Aorta (tissue), 5 donors: ENCODE data around the gene MED29. TPM values are rescaled to one million over a fixed set of nuclear protein-coding genes. Genes with fewer than 3 reads are reported as not detected.

Source experiments
- ATAC-seq: fragments of 200-7000 bp; cut with Tn5 transposase; one replicate; pipeline ENCODE4 v1.9.1; 2022; ENCODE audit warnings: moderate library complexity; ENCODE audit not compliant: low FRiP score
- DNase-seq, 2 donors: peaks; one replicate each; pipeline ENCODE4 v3.0.0-alpha.2; 2020
- H3K27ac ChIP-seq, 2 donors: one replicate each; pipeline ENCODE4 v1.5.1; 2013; ENCODE audit warnings: low read length in 2 of 2, mild to moderate bottlenecking in 2 of 2, moderate library complexity in 2 of 2, control low read depth in 1 of 2, inconsistent platforms in 1 of 2, low read depth in 1 of 2
- H3K27me3 ChIP-seq, 2 donors: one replicate each; pipeline ENCODE4 v1.6.1; 2013; ENCODE audit warnings: control low read depth in 1 of 2, low read length in 1 of 2, mild to moderate bottlenecking in 1 of 2, moderate library complexity in 1 of 2; ENCODE audit not compliant: insufficient read depth in 2 of 2, control insufficient read depth in 1 of 2
- H3K36me3 ChIP-seq, 2 donors: one replicate each; pipeline ENCODE4 v1.6.1; 2013; ENCODE audit warnings: control low read depth in 1 of 2, low read length in 1 of 2, mild to moderate bottlenecking in 1 of 2; ENCODE audit not compliant: insufficient read depth in 2 of 2, control insufficient read depth in 1 of 2
- H3K4me1 ChIP-seq, 2 donors: one replicate each; pipeline ENCODE4 v1.6.1; 2013; ENCODE audit warnings: low read length in 2 of 2, control low read depth in 1 of 2, mild to moderate bottlenecking in 1 of 2, moderate library complexity in 1 of 2; ENCODE audit not compliant: insufficient read depth in 2 of 2, control insufficient read depth in 1 of 2
- H3K4me3 ChIP-seq, 2 donors: one replicate each; pipeline ENCODE4 v1.5.1; 2013; ENCODE audit warnings: low read length in 2 of 2, control low read depth in 1 of 2, mild to moderate bottlenecking in 1 of 2
- H3K9me3 ChIP-seq: one replicate; pipeline ENCODE4 v1.6.1; 2013; ENCODE audit warnings: mild to moderate bottlenecking, low read length; ENCODE audit not compliant: control insufficient read depth
- WGBS, 2 donors: extraction: QIAGEN DNeasy Blood & Tissue Kit; methylation state at CpG; one replicate each; pipeline ENCODE4 v1.1.7; 2013; 5-methylcytosine and 5-hydroxymethylcytosine counted together
- intact Hi-C, 2 donors: fragments of 100-400 bp; cut with DNase I; formaldehyde crosslinking; loops; one replicate each; pipeline versions ENCODE4 v1.14.2 to v1.15.0; 2022
- polyA plus RNA-seq, 2 donors: library from polyadenylated mRNA; stranded (reverse); fragments of 200-250 nt; gene quantifications; one replicate each; pipeline ENCODE4 v1.2.3, GENCODE V29; 2013
- total RNA-seq, 2 donors: library from RNA; stranded (reverse); fragmentation: NEBNext Ultra II Directional; extraction: Animal tissue kit (Norgen Biotek cat#: 25700); gene quantifications; one replicate each; pipeline ENCODE4 v1.2.1, GENCODE V29; 2021
- donor health status: healthy with polysubstance abuse.
- donor health status: Bipolar disorder and iron deficiency.
- donor health status: DM: no; HTN: no; CAD: no.
- donor health status: DM: no; HTN: no; CAD: no.
- donor health status: DM: yes; HTN: yes; CAD: no.

The MED29 gene
- total and polyA plus RNA-seq, 4 donors = 26.0 to 35.1 (median 29.3) TPM

DNA sequence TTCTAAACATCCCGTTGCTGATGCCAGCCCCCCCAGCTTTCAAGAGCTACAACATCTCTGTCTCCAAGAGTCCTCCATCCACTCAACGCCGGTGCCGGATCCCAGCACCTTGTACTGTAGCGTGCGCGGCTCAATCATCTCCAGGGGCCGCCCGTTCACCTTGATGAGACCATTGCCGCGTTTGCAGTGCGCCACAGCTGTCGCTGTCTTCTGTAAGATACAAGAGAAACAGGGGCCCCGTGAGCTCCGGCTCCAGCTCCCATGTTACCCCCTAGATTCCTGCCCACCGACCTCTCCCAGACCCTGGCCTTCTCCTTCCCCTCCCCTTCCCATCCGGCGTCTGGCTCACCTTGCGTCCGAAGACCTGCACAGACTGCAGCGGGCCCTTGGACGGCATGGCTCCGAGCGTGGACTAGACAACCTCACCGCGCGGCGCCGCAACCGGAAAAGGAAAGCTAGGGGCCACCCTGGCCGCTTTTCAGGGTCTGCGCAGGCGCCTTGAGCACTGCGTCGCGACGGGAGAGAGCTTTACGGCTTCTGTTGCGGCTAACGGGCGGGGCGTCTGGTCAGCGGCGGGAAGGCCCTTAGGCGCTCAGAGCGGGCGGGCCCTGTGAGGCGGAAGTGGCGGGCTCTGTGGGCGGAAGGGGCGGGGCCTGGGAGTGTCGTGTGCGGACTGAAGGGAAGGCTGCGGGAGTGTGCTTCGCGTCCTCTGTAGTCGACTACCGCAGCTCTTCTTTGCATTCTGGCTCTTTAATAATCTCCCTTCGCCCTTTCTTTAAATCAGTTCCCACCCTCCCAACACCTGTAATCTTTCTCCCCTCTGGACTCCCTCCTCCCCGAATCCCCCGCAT lies 44.5 kb downstream of the MED29 start, which contains the start of gene RPS16:
Gene RPS16 (minus strand): TSS at position 451 of the 851 bp plus-strand sequence. CDS start 54 bp downstream, at position 397.
- peaks cover 2 to 6% of the 10 kb centered on the region in 2 donors for H3K36me3 ChIP-seq
- peak within 1 kb of the TSS in 1 of 2 donors; percentile 49 for H3K27ac ChIP-seq
- H3K4me1 ChIP-seq = peaks cover 0 to 2% of the 10 kb centered on the region in 2 donors
- intact Hi-C loops = loop anchor here (1.0 to 5.0 kb wide), 3 partner anchors 23 to 97 kb away; partner anchors contain the start of genes EID2B (in 1 of the 2), MED29 (in 1 of the 2), PAF1 (in 1 of the 2) and PLEKHG2 (in 1 of the 2)
- no peaks in the 10 kb centered on the region for H3K27me3 ChIP-seq
- H3K4me3 ChIP-seq = peak within 1 kb of the TSS; percentile 31 to 61
- WGBS, 2 donors = 0% methylated on average over 60 to 61 of the region's 61 CpGs
- no peaks in the 10 kb centered on the region for H3K9me3 ChIP-seq
- DNase-seq = peak; percentile 99 to 100
- ATAC-seq = peak; percentile 99

DNA sequence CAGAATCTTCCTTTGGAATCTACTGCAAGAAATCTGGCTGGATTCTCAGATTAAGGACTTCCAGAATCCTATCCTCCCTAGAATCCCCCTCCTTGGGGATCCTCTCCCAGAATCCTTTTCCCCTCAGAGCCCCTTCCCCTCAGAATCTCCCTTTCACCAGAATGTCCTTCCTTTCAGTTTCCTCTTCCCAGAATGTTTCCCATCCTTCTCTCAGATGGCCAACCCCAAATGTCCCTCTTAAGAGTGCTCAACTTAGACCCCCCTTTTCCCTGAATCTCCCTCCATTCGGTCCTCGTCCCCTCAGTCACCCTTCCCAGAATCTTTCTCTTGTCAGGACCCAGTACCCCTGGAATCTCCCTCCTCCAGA lies 45.2 kb downstream of the MED29 start:
- Histone ChIP-seq H3K36me3 (peaks cover 2 to 6% of the 10 kb centered on the region in 2 donors), H3K27ac (no peak overlapping the region), H3K27me3 (no peaks in the 10 kb centered on the region), H3K4me1 (peaks cover 0 to 2% of the 10 kb centered on the region in 2 donors), H3K9me3 (no peaks in the 10 kb centered on the region), H3K4me3 (peak overlapping the region in 1 of 2 donors; percentile 27)
- ATAC-seq (no peak), DNase-seq (no peak)
- 0 to 1% methylated on average over 2 of the region's 2 CpGs for WGBS, 2 donors
- intact Hi-C loops = loop anchor here (1.0 to 5.0 kb wide), 3 partner anchors 24 to 96 kb away; partner anchors contain the start of genes EID2B (in 1 of the 2), MED29 (in 1 of the 2), PAF1 (in 1 of the 2) and PLEKHG2 (in 1 of the 2)

DNA sequence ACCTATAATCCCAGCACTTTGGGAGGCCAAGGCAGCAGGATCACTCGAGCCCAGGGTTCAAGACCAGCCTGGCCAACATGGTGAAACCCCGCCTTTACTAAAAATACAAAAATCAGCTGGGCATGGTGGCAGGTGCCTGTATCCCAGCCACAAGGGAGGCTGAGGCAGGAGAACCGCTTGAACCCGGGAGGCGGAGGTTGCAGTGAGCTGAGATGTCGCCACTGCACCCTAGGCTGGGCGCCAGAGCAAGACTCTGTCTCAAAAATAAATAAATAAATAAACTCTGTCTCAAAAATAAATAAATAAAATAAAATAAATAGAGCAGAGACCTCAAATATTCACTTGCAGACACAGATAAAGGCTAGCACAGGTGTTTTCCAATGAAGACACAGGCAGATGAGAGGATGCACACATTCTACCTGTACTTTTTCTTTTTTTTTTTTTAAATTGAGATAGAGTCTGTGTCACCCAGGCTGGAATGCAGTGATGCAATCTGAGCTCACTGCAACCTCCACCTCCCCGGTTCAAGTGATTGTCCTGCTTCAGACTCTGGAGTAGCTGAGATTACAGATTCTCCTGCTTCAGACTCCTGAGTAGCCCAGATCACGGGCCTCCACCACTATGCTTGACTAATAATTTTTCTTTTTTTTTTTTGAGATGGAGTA lies 47.2 kb downstream of the MED29 start:
- no peak for ATAC-seq
- intact Hi-C loops = loop anchor here in 1 of 2 donors (5.0 kb wide), 2 partner anchors 46 to 94 kb away; partner anchors contain the start of genes EID2B, MED29 and PAF1

DNA sequence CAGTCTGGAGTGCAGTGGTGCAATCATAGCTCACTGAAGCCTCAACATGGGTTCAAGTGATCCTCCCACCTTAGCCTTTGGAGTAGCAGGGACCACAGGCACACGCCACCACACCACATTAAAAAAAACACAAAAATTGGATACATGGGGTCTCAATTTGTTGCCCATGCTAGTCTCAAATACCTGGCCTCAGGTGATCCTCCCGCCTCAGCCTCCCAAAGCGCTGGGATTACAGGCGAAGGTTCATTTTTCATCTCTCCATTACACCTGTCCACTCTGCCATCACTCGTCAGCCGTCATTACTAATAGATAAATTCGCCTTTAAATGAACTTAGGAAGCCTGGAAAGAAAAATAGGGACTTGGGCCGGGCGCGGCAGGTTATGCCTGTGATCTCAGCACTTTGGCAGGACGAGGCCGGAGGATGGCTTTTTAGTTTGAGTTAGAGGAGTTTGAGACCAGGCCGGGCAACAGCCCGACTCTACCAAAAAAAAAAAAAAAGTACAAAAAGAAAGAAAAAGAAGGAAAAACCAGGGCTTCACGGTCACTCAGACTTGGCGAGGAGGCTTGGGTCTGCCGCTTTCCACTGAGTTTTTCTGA lies 53.5 kb downstream of the MED29 start:
- intact Hi-C loops = loop anchor here in 1 of 2 donors (2.0 to 10.0 kb wide), 2 partner anchors 32 to 90 kb away; partner anchors contain the start of genes EID2B and PLEKHG2
- peak overlapping the region; percentile 58 to 82 for H3K27ac ChIP-seq
- no peaks in the 10 kb centered on the region for H3K9me3 ChIP-seq
- H3K4me3 ChIP-seq = peak overlapping the region; percentile 79 to 94
- DNase-seq (no peak), ATAC-seq (no peak)
- no peaks in the 10 kb centered on the region for H3K27me3 ChIP-seq
- H3K4me1 ChIP-seq = peaks cover 0 to 2% of the 10 kb centered on the region in 2 donors
- WGBS, 2 donors = 3 to 5% methylated on average over 17 of the region's 17 CpGs
- no peaks in the 10 kb centered on the region for H3K36me3 ChIP-seq

More for the DNA sequence above, 47.2 kb downstream of the MED29 start:
- Histone ChIP-seq H3K27ac (no peak overlapping the region), H3K36me3 (peaks cover 0 to 5% of the 10 kb centered on the region in 2 donors), H3K9me3 (no peaks in the 10 kb centered on the region), H3K27me3 (no peaks in the 10 kb centered on the region), H3K4me1 (peaks cover 0 to 2% of the 10 kb centered on the region in 2 donors), H3K4me3 (no peak overlapping the region)
- DNase-seq = no peak
- WGBS, 2 donors = 78 to 81% methylated on average over 9 of the region's 9 CpGs

DNA sequence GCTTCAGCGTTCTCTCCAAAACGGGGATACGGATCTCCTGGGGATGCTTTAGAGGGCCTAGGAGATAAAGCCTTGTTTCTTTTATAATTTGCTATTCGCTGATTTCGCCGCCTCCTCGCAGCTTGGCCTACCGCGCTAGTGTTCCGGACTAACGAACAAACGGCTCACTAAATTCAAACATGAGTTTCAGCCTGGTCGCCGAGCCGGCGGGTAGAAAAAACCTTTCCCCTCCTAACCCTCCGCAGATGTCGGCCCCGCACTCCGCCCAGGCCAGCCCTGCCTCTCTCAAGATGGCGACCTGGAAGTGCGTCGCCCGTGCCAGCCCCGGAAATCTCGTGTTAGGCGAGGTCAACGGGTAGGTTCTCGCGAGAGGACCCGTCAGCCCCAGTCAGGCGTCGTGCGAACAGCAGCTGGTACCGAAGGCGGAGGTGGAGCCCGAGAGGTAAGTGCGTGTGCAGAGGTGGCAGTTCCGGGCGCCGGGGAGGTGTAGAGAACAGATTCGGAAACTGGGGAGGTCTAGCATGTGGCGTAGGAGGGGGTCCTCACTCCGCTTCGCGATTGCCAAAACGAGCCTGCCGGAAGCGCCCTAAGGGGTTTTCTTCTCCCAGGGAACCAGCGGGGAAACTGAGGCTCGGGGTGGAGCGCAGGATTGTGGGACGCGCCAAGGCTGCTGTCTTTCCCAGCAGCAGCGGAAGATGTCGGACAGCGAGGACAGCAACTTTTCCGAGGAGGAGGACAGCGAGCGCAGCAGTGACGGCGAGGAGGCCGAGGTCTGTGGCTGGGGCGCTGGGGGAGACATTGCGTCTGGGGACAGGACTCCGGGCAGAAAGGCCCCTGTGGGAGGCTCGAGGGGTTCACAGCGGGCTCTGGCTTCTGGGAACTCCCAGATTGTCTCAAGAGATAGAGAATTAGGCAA lies 54.3 kb downstream of the MED29 start, which contains the start of gene SUPT5H:
Gene SUPT5H (plus strand): TSS at position 387 of the 916 bp plus-strand sequence. CDS start 309 bp downstream, at position 696.
- WGBS, 2 donors = 0 to 1% methylated on average over 67 to 68 of the region's 68 CpGs
- DNase-seq (peak; percentile 98 to 99), ATAC-seq (peak; percentile 99)
- H3K27me3 ChIP-seq = no peaks in the 10 kb centered on the region
- peak within 1 kb of the TSS; percentile 58 to 82 for H3K27ac ChIP-seq
- no peaks in the 10 kb centered on the region for H3K9me3 ChIP-seq
- intact Hi-C loops = loop anchor here in 1 of 2 donors (2.0 to 10.0 kb wide), 2 partner anchors 33 to 89 kb away; partner anchors contain the start of genes EID2B and PLEKHG2
- no peaks in the 10 kb centered on the region for H3K36me3 ChIP-seq
- H3K4me3 ChIP-seq = peak within 1 kb of the TSS; percentile 79 to 94
- H3K4me1 ChIP-seq = peaks cover 0 to 2% of the 10 kb centered on the region in 2 donors

DNA sequence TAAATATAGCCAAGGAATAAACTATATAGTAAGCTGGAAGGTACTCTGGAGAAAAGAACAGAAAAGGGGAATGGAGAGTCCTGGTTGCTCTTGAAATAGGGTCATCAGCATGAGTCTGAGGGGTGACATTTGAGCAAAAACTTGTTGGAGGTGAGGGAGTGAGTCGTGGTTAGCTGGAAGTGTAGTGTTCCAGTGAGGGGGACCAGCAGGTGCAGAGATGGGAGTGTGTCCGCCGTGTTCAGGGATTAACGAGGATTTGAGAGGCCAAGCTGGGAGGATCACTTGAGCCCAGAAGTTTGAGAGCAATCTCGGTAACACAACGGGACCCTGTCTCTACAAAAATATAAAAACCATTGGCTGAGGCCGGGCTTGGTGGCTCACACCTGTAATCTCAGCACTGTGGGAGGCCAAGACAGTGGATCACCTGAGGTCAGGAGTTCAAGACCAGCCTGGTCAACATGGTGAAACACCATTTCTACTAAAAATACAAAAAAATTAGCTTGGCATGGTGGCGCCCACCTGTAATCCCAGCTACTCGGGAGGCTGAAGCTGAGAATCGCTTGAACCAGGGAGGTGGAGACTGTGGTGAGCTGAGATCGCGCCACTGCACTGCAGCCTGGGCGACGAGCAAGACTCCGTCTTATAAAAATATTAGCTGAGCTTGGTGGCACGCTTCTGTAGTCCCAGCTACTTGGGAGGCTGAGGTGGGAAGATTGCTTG lies 55.3 kb downstream of the MED29 start:
- peak overlapping the region in 1 of 2 donors; percentile 79 for H3K4me3 ChIP-seq
- WGBS, 2 donors = 86 to 87% methylated on average over 16 of the region's 16 CpGs
- H3K4me1 ChIP-seq = peaks cover 0 to 2% of the 10 kb centered on the region in 2 donors
- DNase-seq (no peak), ATAC-seq (no peak)
- no peaks in the 10 kb centered on the region for H3K27me3 ChIP-seq
- intact Hi-C loops = loop anchor here in 1 of 2 donors (10.0 kb wide), 1 partner anchor 88 kb away; the partner anchor contains the start of gene EID2B
- no peak overlapping the region for H3K27ac ChIP-seq
- no peaks in the 10 kb centered on the region for H3K36me3 ChIP-seq
- no peaks in the 10 kb centered on the region for H3K9me3 ChIP-seq

DNA sequence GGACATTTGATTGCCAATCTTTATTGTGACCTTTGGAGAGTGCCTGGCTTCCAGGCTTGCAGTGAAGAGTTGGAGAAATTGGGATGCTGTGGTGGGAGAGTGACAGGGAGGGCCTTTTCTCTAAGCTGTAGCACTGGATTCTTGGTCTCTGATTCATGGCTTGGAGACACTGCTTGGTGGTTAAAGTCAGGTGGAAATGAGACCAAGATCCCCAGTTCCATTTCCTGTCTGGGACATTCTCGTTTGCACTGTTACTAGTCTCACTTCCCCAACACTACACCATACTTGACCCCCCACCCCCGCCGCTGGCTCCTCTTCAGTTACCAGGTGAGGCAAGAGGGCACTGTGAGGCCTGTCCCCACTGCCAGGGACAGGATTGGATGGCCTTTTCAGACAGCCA lies 57.1 kb downstream of the MED29 start:
- Histone ChIP-seq H3K9me3 (no peaks in the 10 kb centered on the region), H3K4me3 (no peak overlapping the region), H3K27ac (no peak overlapping the region), H3K4me1 (peaks cover 0 to 2% of the 10 kb centered on the region in 2 donors), H3K36me3 (no peaks in the 10 kb centered on the region), H3K27me3 (no peaks in the 10 kb centered on the region)
- intact Hi-C loops = loop anchor here in 1 of 2 donors (10.0 kb wide), 1 partner anchor 87 kb away; the partner anchor contains the start of gene EID2B
- ATAC-seq (no peak), DNase-seq (no peak)
- 75 to 82% methylated on average over 3 of the region's 3 CpGs for whole genome bisulfite sequencing, 2 donors
